ENCODE measurements around the gene CACNA1I. TPM values are rescaled to one million over a fixed set of nuclear protein-coding genes. Genes with fewer than 3 reads are reported as not detected.

Gene CACNA1I
- total RNA-seq, 1 experiment from 2014 or later: 0.15 TPM

DNA sequence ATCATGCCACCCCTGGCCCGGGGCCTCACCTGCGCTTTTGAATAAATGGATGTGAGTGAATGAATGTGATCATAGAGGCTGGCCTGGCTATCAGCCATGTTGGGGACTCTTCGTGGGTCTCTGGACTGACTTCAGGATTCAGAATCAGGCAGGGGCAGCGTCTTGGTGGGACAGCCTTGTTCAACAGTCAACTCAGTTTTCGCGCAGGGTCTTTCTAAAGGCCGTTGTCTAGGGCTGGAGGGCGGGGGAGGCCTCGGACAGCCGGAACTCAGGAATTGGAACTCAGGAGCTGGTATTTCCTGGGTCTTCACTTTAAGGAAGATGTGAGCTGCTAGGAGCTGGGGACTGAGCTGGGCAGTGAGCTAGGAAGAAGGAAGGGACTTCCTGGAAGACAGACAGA is 146.0 kb downstream of the CACNA1I start (continued):
- TF ChIP-seq RAD21 (IDR thresholded peaks at IDR 0.05; ENCODE audit: low read depth) (no peak), EZH2phosphoT487 (IDR thresholded peaks at IDR 0.05; ENCODE audit: borderline replicate concordance) (no peak), POLR2A (IDR thresholded peaks at IDR 0.05; ENCODE audit: borderline replicate concordance, extremely low read depth, insufficient read depth, insufficient read length) (no peak), TCF7L2 (IDR thresholded peaks at IDR 0.05; ENCODE audit: borderline replicate concordance, extremely low read depth, insufficient read depth, insufficient read length) (no peak)

DNA sequence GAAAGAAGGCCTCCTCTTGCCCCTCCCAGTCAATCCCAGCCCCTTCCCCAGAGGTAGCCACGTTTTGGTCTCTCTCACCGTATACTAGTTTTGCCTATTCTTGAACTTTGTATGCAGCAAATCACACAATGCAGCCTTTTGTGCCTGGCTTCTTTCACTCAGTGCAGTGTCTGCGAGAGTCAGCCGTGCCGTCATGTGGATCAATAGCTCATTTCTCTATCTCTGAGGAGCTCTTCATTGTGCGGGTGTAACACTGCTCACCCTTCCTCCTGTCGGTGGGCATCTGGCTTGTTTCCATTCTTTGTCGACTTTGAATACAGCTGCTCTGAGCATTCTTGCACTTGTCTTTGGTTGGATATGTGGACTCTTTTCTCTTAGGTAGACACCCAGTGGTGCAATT is 146.5 kb downstream of the CACNA1I start:
- CTCF ChIA-PET: no interaction called here
- Histone ChIP-seq H2AFZ (ENCODE audit: low read depth, low read length, poor library complexity, severe bottlenecking) (no peak overlapping the region), H3K4me2 (ENCODE audit: low read length) (no peak overlapping the region), H3K4me3 (replicated peaks in 1 of 2; ENCODE audit: low read depth in 1 of 2, low read length in 2 of 2) (no peak overlapping the region), H3K9ac (ENCODE audit: low read length) (no peak overlapping the region), H3K27ac (ENCODE audit: low read depth, low read length) (no peak overlapping the region), H3K4me1 (ENCODE audit: control insufficient read depth in 1 of 2, insufficient read depth in 2 of 2, low read length in 2 of 2) (no peaks in the 10 kb centered on the region), H3K79me2 (ENCODE audit: insufficient read depth, low read length) (no peaks in the 10 kb centered on the region), H4K20me1 (ENCODE audit: insufficient read depth) (no peaks in the 10 kb centered on the region), H3K27me3 (ENCODE audit: insufficient read depth, low read length) (no peaks in the 10 kb centered on the region; the same call in 1 of the 2 replicates), H3K9me2 (ENCODE audit: insufficient read depth) (no peaks in the 10 kb centered on the region), H3K9me3 (ENCODE audit: control insufficient read depth in 1 of 2, insufficient read depth in 1 of 2, low read depth in 1 of 2, low read length in 2 of 2) (no peaks in the 10 kb centered on the region), H3K36me3 (ENCODE audit: control insufficient read depth in 1 of 2, insufficient read depth in 2 of 2, low read length in 2 of 2) (no peaks in the 10 kb centered on the region)
- intact Hi-C loops (cut with micrococcal nuclease): no loop called here
- TF ChIP-seq, protein P1, sequence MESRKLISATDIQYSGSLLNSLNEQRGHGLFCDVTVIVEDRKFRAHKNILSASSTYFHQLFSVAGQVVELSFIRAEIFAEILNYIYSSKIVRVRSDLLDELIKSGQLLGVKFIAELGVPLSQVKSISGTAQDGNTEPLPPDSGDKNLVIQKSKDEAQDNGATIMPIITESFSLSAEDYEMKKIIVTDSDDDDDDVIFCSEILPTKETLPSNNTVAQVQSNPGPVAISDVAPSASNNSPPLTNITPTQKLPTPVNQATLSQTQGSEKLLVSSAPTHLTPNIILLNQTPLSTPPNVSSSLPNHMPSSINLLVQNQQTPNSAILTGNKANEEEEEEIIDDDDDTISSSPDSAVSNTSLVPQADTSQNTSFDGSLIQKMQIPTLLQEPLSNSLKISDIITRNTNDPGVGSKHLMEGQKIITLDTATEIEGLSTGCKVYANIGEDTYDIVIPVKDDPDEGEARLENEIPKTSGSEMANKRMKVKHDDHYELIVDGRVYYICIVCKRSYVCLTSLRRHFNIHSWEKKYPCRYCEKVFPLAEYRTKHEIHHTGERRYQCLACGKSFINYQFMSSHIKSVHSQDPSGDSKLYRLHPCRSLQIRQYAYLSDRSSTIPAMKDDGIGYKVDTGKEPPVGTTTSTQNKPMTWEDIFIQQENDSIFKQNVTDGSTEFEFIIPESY (IDR thresholded peaks at IDR 0.05; ENCODE audit: extremely low read depth, insufficient replicate concordance, low read length): no peak
- TF ChIP-seq POLR2AphosphoS5 (IDR thresholded peaks at IDR 0.05; ENCODE audit: low read depth, low read length): no peak
- no peak for TF ChIP-seq SRF (IDR thresholded peaks at IDR 0.05; ENCODE audit: low read depth)
- RAD21 ChIA-PET (ENCODE audit: low non-redundant PET in 1 of 2, low total read pairs in 2 of 2, uncharacterized antibody in 2 of 2, unreplicated experiment in 2 of 2): no interaction called here
- BruUV-seq (replicated peaks): no TSS peak
- DNase-seq (ENCODE audit: low read depth, low spot score): no peak
- POLR2A ChIA-PET: no interaction called here
- no peak for ATAC-seq
